Vagina (tissue), 2 donors: ENCODE data around the gene LZTFL1.

Experiments used
- CTCF ChIP-seq, 3 experiments: fragments of 450-650 bp in 2 of 3; fragments of 200-600 bp in 1 of 3; sonication (generic) in 1 of 3; IDR thresholded peaks; one replicate each; pipeline ENCODE4 v1.5.1; 2017 to 2019; ENCODE audit warnings: antibody characterized with exemption in 3 of 3, mild to moderate bottlenecking in 2 of 3, moderate library complexity in 2 of 3
- POLR2A ChIP-seq, 2 donors: fragments of 450-650 bp; IDR thresholded peaks; one replicate each; pipeline ENCODE4 v1.6.1; 2017; ENCODE audit warnings: antibody characterized with exemption in 2 of 2, mild to moderate bottlenecking in 2 of 2, moderate library complexity in 2 of 2
- POLR2AphosphoS5 ChIP-seq, 2 donors: sonication (generic); formaldehyde crosslinking; IDR thresholded peaks; one replicate each; pipeline ENCODE4 v1.9.0; 2017; ENCODE audit warnings: antibody characterized with exemption in 2 of 2, mild to moderate bottlenecking in 2 of 2, low read depth in 1 of 2; ENCODE audit not compliant: insufficient read depth in 1 of 2

DNA sequence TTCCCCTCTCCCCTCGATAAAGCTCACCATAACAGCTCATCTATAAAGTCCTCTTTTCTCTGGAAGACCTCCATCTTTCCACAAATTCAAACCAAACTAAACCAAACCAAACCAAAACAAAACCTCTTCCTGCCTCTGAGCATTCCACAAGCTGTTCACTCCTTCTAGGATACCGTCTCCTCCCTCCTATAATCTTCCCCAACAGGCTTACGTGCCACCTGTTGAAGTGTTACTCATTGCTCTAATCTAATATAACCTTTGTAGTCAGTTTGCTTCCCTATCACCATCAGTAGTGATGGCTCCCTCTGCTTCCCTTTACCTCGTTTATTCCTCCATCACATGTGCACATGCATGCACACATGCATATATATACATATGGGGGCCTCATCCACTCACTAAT, 31.7 kb upstream of the LZTFL1 start:
- TF ChIP-seq CTCF (IDR thresholded peaks at IDR 0.05) (no peak), POLR2AphosphoS5 (IDR thresholded peaks at IDR 0.05; ENCODE audit: insufficient read depth in 1 of 2, low read depth in 1 of 2) (no peak), POLR2A (IDR thresholded peaks at IDR 0.05) (no peak)
